Motor neuron (in vitro differentiated cells): ENCODE results near the gene FLT3. TPM values are rescaled to one million over a fixed set of nuclear protein-coding genes. Genes with fewer than 3 reads are reported as not detected.

ENCODE experiments used
- total RNA-seq, 8 experiments: library from RNA; unstranded; fragments of 300-600 nt; gene quantifications; 2 replicates each; pipeline versions ENCODE4 v1.2.3 to v1.2.4, GENCODE V29; 2022

FLT3 gene
- total RNA-seq, 8 experiments from 2014 or later = 0.04 to 0.29 (median 0.15) TPM; not detected in 2

Other genes starting within 250 kb of the FLT3 start
- gene PDX1, start 180.6 kb downstream of the FLT3 start, total RNA-seq = under 1 TPM in 4 of 8 experiments, not detected in 4; 0.10 to 0.71 (median 0.22) TPM
- gene CDX2, start 131.3 kb downstream of the FLT3 start, total RNA-seq = under 1 TPM in 6 of 8 experiments, not detected in 2; 0.05 to 0.38 (median 0.17) TPM
- not detected for gene URAD, start 111.9 kb downstream of the FLT3 start, total RNA-seq
- 10 to 100 TPM; 12.6 to 40.2 (median 18.2) TPM for gene PAN3, start 38.0 kb upstream of the FLT3 start, total RNA-seq